ENCODE results near the gene HPS4.

HPS4 gene

DNA sequence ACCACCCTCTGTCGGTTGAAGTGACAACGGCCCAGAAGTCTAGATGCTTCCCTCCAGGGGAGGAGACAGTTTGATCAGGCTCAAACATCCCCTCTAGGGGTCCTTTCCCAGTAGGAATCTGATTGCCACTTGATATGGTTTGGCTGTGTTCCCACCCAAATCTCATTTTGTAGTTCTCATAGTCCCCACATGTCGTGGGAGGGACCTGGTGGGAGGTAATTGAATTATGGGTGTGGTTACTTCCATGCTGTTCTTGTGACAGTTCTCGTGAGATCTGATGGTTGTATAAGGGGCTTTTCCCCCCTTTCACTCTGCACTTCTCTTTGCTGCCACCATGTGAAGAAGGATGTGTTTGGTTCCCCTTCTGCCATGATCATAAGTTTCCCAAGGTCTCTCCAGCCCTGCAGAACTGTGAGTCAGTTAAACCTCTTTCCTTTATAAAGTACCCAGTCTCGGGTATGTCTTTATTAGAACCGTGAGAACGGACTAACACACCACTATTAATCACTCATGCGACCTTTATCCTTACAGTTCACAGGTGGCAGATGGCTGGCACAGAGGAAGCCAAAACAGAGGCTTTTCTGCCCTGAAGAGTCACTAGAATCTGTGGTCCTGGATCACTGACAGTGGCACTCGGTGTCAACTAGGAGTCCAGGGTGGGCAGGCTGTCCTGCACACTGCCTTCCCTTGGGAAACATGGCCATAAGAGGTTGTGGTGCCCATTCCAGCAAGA lies 33.0 kb downstream of the HPS4 start:
- H3K36me3 ChIP-seq (ENCODE audit: insufficient read depth, low read length) = peaks cover 42% of the 10 kb centered on the region

DNA sequence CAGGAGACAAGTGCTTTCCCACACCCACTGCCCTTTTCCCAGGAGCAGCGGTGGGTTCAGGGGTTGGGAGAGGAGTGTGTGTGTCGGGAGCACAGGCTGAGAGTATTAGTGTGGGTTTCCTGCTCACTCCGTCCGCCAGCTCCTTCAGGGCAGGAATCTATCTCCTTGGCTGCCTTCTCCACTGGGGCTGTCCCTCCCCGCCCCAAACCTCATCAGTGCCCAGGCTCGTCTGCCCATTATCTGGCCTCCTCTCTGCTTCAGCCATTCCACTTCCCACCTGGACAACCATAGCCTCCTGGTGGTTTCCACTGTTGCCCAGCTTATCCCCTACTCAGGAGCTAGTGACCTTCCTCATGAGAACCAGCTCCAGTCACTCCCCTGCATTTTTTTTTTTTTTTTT lies 34.6 kb downstream of the HPS4 start:
- peaks cover 42% of the 10 kb centered on the region for H3K36me3 ChIP-seq (ENCODE audit: insufficient read depth, low read length)
- 94% methylated on average over 6 of the region's 6 CpGs for WGBS
- H3K27ac ChIP-seq (ENCODE audit: low read depth, low read length) = no peak overlapping the region
- H3K27me3 ChIP-seq (ENCODE audit: insufficient read depth, low read length) = no peaks in the 10 kb centered on the region
- no peak overlapping the region for H3K4me3 ChIP-seq (ENCODE audit: low read length)
- H3K4me1 ChIP-seq (ENCODE audit: insufficient read depth, low read length) = no peaks in the 10 kb centered on the region
- H3K9me3 ChIP-seq (ENCODE audit: insufficient read depth, low read depth, low read length) = no peaks in the 10 kb centered on the region
- no peak overlapping the region for H3K9ac ChIP-seq (ENCODE audit: low read depth, low read length)

More for the DNA sequence above, 33.0 kb downstream of the HPS4 start:
- no peak overlapping the region for H3K4me3 ChIP-seq (ENCODE audit: low read length)
- no peaks in the 10 kb centered on the region for H3K4me1 ChIP-seq (ENCODE audit: insufficient read depth, low read length)
- no peaks in the 10 kb centered on the region for H3K9me3 ChIP-seq (ENCODE audit: insufficient read depth, low read depth, low read length)
- 85% methylated on average over 9 of the region's 9 CpGs for WGBS
- H3K27ac ChIP-seq (ENCODE audit: low read depth, low read length) = no peak overlapping the region
- H3K27me3 ChIP-seq (ENCODE audit: insufficient read depth, low read length) = no peaks in the 10 kb centered on the region
- H3K9ac ChIP-seq (ENCODE audit: low read depth, low read length) = no peak overlapping the region

DNA sequence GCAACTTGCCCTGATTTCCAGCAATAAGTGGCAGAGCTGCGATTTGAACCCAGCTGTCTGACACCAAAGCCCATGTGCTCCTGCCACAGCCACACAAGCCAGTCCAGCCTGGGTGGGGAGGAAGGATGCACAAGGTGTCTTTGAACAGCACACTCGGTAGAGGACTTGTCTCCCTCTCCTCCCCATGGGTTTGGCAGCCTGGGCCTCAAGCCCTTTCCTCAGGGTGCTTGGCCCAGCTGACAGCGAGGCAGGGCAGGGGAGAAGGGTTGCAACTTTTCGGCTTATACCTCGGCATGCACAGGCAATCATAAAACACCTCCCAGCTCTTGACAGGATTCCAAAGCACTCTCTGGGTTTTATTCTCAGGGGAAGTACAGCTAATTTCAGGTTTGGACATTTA lies 35.2 kb downstream of the HPS4 start:
- no peak overlapping the region for H3K9ac ChIP-seq (ENCODE audit: low read depth, low read length)
- H3K9me3 ChIP-seq (ENCODE audit: insufficient read depth, low read depth, low read length) = no peaks in the 10 kb centered on the region
- no peak overlapping the region for H3K27ac ChIP-seq (ENCODE audit: low read depth, low read length)
- H3K4me1 ChIP-seq (ENCODE audit: insufficient read depth, low read length) = no peaks in the 10 kb centered on the region
- 92% methylated on average over 5 of the region's 5 CpGs for WGBS
- H3K27me3 ChIP-seq (ENCODE audit: insufficient read depth, low read length) = no peaks in the 10 kb centered on the region
- H3K4me3 ChIP-seq (ENCODE audit: low read length) = no peak overlapping the region
- H3K36me3 ChIP-seq (ENCODE audit: insufficient read depth, low read length) = peaks cover 36% of the 10 kb centered on the region

DNA sequence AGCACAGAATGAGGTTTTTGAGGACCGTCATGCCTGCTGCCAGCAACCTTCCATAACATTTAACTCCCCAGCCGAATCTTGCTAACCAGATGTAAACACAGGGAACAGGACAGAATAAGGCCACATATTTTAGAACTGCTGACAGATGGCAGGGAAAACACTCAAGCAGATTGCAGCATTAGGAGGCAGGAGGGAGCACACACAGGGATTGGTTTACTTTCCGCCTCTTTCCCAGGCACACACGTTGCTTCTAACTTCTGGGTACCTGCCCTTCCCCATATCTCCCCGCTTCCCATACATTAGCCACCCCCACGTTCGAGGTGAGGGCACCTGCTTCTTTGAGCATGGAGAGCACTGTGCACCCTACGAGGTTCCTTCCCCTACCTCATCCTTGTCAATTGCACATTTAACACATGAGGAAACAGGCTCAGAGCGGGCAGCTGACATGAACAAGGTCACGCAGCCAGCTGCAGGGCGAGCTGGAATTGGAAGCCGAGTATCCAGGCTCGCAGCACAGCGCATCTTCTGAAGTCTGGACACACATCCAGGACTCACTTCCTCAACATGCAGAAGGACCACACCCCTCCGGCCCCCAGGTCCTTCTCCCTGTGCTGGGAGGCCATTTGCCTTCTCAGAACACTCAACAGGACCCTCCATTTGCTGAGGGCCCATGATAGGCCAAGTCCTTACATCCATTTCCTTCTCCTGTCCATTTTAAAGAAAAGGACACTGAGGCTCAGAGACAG lies 35.8 kb downstream of the HPS4 start:
- no peak overlapping the region for H3K27ac ChIP-seq (ENCODE audit: low read depth, low read length)
- no peaks in the 10 kb centered on the region for H3K27me3 ChIP-seq (ENCODE audit: insufficient read depth, low read length)
- H3K9me3 ChIP-seq (ENCODE audit: insufficient read depth, low read depth, low read length) = no peaks in the 10 kb centered on the region
- H3K4me1 ChIP-seq (ENCODE audit: insufficient read depth, low read length) = no peaks in the 10 kb centered on the region
- H3K36me3 ChIP-seq (ENCODE audit: insufficient read depth, low read length) = peaks cover 30% of the 10 kb centered on the region
- H3K9ac ChIP-seq (ENCODE audit: low read depth, low read length) = no peak overlapping the region
- 87% methylated on average over 15 of the region's 15 CpGs for WGBS
- no peak overlapping the region for H3K4me3 ChIP-seq (ENCODE audit: low read length)

DNA sequence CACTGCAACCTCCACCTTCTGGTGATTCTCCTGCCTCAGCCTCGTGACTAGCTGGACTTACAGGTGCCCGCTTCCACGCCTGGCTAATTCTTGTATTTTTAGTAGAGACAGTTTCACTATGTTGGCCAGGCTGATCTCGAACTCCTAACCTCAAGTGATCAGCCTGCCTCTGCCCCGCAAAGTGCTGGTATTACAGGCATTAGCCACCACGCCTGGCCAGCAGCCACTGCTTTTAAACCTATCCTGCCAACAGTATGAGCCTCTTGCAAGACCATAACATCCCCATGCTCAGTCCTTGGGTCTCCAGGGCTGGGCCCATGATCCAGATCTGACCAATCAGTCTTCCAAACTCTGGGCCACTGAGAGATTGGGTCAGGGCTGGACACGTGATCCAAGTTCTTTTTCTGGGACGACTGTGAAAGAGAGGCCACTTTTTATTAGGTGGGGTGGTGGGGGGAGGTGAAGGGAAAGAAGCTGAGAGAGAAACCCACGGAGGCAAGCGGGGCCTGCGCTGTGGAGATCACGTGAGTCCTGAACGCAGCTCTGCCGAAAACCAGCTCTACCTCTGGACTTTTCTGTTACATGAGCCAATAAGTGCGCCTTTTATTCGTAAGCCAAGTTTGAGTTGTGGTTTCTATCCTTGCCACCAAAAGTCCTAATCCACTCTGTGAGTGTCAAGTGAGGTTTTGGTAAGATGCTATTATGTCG lies 36.6 kb downstream of the HPS4 start:
- WGBS = 93% methylated on average over 17 of the region's 17 CpGs
- Histone ChIP-seq H3K9ac (ENCODE audit: low read depth, low read length) (no peak overlapping the region), H3K4me1 (ENCODE audit: insufficient read depth, low read length) (no peaks in the 10 kb centered on the region)

DNA sequence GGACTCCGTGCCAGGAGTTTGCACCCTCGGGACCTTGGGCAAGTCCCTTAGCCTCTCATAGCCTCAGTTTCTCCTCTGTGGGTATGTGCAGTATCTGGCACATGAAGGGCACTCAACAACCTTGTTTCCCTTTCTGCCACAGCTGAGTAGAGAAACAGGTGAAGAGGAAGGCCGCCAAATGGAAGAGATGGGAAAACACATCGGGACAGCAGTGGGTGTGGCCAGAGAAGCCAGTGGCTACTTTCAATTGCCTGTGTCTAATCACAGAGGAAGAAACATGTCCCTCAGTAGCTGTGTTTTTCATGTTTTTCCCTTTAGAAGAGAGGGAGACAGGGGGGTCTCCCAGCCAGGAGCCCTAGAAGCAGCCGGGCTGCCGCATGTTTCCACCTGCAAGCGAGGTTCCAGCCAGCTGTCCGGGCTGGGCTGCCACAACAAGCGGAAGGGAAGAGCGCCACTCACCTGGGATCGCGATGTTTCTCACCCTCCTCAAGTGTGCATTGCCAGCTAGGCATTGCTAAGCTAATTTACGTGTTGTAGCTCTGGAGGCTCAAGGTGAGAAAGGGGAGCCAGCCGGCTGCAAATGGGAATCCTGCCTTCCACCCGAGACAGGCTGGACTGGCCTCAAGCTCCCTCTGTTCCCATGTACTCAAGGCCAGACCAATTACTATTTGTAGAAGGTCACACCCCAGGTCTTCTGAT lies 37.9 kb downstream of the HPS4 start:
- WGBS = 89% methylated on average over 15 of the region's 15 CpGs
- Histone ChIP-seq H3K4me1 (ENCODE audit: insufficient read depth, low read length) (no peaks in the 10 kb centered on the region), H3K36me3 (ENCODE audit: insufficient read depth, low read length) (peaks cover 10% of the 10 kb centered on the region), H3K4me3 (ENCODE audit: low read length) (no peak overlapping the region), H3K9ac (ENCODE audit: low read depth, low read length) (no peak overlapping the region), H3K9me3 (ENCODE audit: insufficient read depth, low read depth, low read length) (no peaks in the 10 kb centered on the region), H3K27ac (ENCODE audit: low read depth, low read length) (no peak overlapping the region), H3K27me3 (ENCODE audit: insufficient read depth, low read length) (no peaks in the 10 kb centered on the region)

More for the DNA sequence above, 36.6 kb downstream of the HPS4 start:
- Histone ChIP-seq H3K9me3 (ENCODE audit: insufficient read depth, low read depth, low read length) (no peaks in the 10 kb centered on the region), H3K36me3 (ENCODE audit: insufficient read depth, low read length) (peaks cover 22% of the 10 kb centered on the region), H3K27me3 (ENCODE audit: insufficient read depth, low read length) (no peaks in the 10 kb centered on the region), H3K4me3 (ENCODE audit: low read length) (no peak overlapping the region), H3K27ac (ENCODE audit: low read depth, low read length) (no peak overlapping the region)

DNA sequence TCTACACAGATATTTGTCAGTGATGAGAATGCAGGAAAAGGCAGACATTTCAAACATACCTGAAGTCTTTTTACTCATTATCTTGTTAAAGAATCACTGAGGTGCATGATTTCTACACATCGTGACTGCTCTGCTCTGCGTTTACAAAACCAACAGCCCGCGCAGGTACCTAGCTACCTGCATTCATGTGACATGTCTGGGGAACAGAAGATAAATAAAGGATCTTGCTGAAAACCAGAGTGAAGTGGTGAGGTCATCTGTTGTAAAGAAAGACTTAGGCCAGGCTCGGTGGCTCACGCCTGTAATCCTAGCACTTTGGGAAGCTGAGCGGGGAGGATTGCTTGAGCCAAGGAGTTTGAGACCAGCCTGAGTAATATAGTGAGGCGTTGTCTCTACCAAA lies 38.8 kb downstream of the HPS4 start:
- H3K4me1 ChIP-seq (ENCODE audit: insufficient read depth, low read length) = no peaks in the 10 kb centered on the region

DNA sequence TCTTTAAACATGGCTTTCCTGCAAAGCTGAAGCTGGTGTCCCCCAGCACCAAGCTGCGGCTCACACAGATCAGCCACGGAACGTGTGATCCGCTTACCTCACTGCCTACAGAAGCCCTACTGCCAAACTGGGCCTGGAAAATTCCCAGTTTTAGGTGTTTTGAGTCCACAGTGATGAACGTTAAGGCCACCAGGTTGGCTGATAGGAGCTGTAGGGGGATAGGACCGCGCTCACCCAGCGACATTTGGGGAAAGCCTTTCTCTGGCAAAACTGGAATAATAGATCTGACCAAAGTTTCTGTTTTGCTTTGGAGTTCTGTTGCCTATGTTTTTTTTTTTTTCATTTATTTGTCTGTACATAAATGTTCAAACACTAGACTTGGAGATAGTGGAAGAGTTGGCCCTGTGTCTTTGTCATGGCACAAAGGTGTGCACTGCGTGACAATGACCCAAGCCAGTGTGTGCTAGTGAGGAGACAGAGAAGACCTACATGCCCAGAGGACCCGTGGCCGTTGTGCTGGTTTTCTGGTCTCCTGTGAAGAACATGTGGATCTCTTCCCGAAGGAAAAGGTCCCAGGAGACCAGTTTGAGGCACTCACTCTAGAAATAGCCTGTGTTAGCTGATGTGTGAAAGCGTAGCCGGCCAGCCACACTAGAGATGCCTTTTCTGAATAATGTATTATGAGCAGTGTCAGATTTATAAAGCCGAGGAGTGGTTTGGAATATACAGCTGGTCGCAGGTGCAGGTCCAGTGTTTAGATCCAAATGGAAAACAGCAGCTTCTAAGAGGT lies 39.5 kb downstream of the HPS4 start:
- Histone ChIP-seq H3K4me3 (ENCODE audit: low read length) (no peak overlapping the region), H3K36me3 (ENCODE audit: insufficient read depth, low read length) (peaks cover 4% of the 10 kb centered on the region; the same call in 1 of the 2 replicates), H3K27me3 (ENCODE audit: insufficient read depth, low read length) (no peaks in the 10 kb centered on the region), H3K9me3 (ENCODE audit: insufficient read depth, low read depth, low read length) (no peaks in the 10 kb centered on the region), H3K4me1 (ENCODE audit: insufficient read depth, low read length) (no peaks in the 10 kb centered on the region), H3K27ac (ENCODE audit: low read depth, low read length) (no peak overlapping the region), H3K9ac (ENCODE audit: low read depth, low read length) (no peak overlapping the region)
- 94% methylated on average over 16 of the region's 16 CpGs for WGBS

More for the DNA sequence above, 38.8 kb downstream of the HPS4 start:
- H3K9me3 ChIP-seq (ENCODE audit: insufficient read depth, low read depth, low read length) = no peaks in the 10 kb centered on the region
- H3K27me3 ChIP-seq (ENCODE audit: insufficient read depth, low read length) = no peaks in the 10 kb centered on the region
- H3K4me3 ChIP-seq (ENCODE audit: low read length) = no peak overlapping the region
- 94% methylated on average over 8 of the region's 8 CpGs for WGBS
- no peak overlapping the region for H3K27ac ChIP-seq (ENCODE audit: low read depth, low read length)
- peaks cover 4% of the 10 kb centered on the region; the same call in 1 of the 2 replicates for H3K36me3 ChIP-seq (ENCODE audit: insufficient read depth, low read length)
- H3K9ac ChIP-seq (ENCODE audit: low read depth, low read length) = no peak overlapping the region

DNA sequence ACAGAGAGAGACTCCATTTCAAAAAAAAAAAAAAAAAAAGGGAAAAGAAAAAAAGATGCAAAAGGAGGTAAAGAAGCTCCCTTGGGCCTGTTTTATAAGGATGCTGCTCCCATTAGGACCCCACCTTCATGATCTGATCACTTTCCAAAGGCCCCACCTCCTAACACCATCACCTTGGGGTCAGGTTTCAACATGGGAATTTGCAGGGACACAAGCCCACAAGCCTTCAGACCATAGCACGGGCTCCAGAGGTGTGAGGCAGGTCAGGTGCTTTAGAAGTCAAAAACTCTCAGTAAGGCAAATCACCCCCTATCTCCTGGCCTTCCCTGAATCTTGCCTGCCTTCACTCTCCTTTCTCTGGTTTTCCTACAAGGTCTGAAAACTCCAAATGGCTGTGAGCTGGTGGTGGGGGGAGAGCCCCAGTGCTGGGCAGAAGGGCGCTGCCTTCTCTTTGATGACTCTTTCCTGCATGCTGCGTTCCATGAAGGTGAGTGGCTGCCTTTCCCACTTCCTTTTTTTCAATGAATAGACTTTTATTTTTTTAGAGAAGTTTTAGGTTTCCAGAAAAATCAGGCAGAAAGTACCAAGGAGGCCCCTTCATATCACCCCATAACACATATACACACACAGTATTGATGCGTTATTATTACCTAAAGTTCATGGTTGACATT lies 41.4 kb downstream of the HPS4 start:
- H3K27ac ChIP-seq (ENCODE audit: low read depth, low read length) = no peak overlapping the region
- H3K27me3 ChIP-seq (ENCODE audit: insufficient read depth, low read length) = no peaks in the 10 kb centered on the region
- peaks cover 4% of the 10 kb centered on the region; the same call in 1 of the 2 replicates for H3K36me3 ChIP-seq (ENCODE audit: insufficient read depth, low read length)
- WGBS = 90% methylated on average over 4 of the region's 4 CpGs
- no peak overlapping the region for H3K4me3 ChIP-seq (ENCODE audit: low read length)
- H3K9me3 ChIP-seq (ENCODE audit: insufficient read depth, low read depth, low read length) = no peaks in the 10 kb centered on the region
- no peak overlapping the region for H3K9ac ChIP-seq (ENCODE audit: low read depth, low read length)
- no peaks in the 10 kb centered on the region for H3K4me1 ChIP-seq (ENCODE audit: insufficient read depth, low read length)

DNA sequence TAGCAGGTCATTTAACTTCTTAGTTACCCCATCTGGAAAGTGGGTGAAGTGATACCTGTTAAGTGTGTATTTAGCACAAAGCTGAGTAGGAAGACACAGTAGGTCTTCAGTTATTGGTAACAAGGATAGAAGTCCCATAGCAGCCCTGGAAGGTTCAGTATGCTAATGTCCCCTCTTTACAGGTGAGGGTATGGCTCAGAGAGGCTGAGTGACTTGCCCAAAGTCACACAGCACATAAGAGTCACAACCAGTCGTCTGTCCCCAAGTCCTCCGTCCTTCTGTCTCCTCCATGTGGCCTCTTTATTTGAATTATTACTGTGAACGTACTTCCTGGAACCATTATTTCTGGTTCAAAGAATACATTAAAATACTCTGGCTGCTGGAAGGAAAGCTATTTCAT lies 44.0 kb downstream of the HPS4 start:
- no peaks in the 10 kb centered on the region for H3K27me3 ChIP-seq (ENCODE audit: insufficient read depth, low read length)
- no peak overlapping the region for H3K27ac ChIP-seq (ENCODE audit: low read depth, low read length)
- H3K36me3 ChIP-seq (ENCODE audit: insufficient read depth, low read length) = peaks cover 17% of the 10 kb centered on the region
- WGBS = 96% methylated on average over 3 of the region's 3 CpGs
- no peaks in the 10 kb centered on the region for H3K9me3 ChIP-seq (ENCODE audit: insufficient read depth, low read depth, low read length)
- no peak overlapping the region for H3K9ac ChIP-seq (ENCODE audit: low read depth, low read length)
- no peaks in the 10 kb centered on the region for H3K4me1 ChIP-seq (ENCODE audit: insufficient read depth, low read length)
- no peak overlapping the region for H3K4me3 ChIP-seq (ENCODE audit: low read length)

Data from HUES64 (cell line).